KOPT-K1 (cell line): ENCODE measurements around the gene SPDEF.

Experiments
- H3K27ac ChIP-seq: fragments of 200-600 bp; sonication (generic); 2 replicates; pipeline ENCODE4 v1.5.1; 2016; ENCODE audit warnings: antibody characterized with exemption, mild to moderate bottlenecking, low read depth, low read length; ENCODE audit not compliant: poor library complexity, severe bottlenecking
- H3K36me3 ChIP-seq: fragments of 200-600 bp; sonication (generic); 2 replicates; pipeline ENCODE4 v1.5.1; 2017; ENCODE audit warnings: antibody characterized with exemption, mild to moderate bottlenecking, low read length, moderate library complexity; ENCODE audit not compliant: insufficient read depth
- H3K9me3 ChIP-seq: fragments of 200-600 bp; sonication (generic); 2 replicates; pipeline ENCODE4 v1.5.1; 2017; ENCODE audit warnings: antibody characterized with exemption, low read length, mild to moderate bottlenecking; ENCODE audit not compliant: insufficient read depth, poor library complexity, severe bottlenecking

Gene SPDEF

GRCh38 chr6:34556031-34556471 is at the start of gene SPDEF:
Gene SPDEF, minus strand, starts transcription at chr6:34556329. Its CDS starts 11,874 bp downstream, at chr6:34544455.
- Histone ChIP-seq H3K9me3 (no peaks in the 10 kb centered on the region), H3K27ac (no peak within 1 kb of the TSS), H3K36me3 (no peaks in the 10 kb centered on the region)

GRCh38 chr6:34603707-34604106 is 47.6 kb upstream of the SPDEF start:
- no peak overlapping the region for H3K27ac ChIP-seq
- no peaks in the 10 kb centered on the region for H3K9me3 ChIP-seq
- H3K36me3 ChIP-seq, result peaks cover 46% of the 10 kb centered on the region

GRCh38 chr6:34602318-34603111 is 46.4 kb upstream of the SPDEF start:
- Histone ChIP-seq H3K27ac (no peak overlapping the region), H3K36me3 (peaks cover 46% of the 10 kb centered on the region), H3K9me3 (no peaks in the 10 kb centered on the region)

- no peaks in the 10 kb centered on the region for H3K9me3 ChIP-seq
- H3K27ac ChIP-seq, result no peak overlapping the region
- H3K36me3 ChIP-seq, result peaks cover 42% of the 10 kb centered on the region
Measured at GRCh38 chr6:34601706-34602105, 45.6 kb upstream of the SPDEF start.

GRCh38 chr6:34600796-34601195 is 44.7 kb upstream of the SPDEF start:
- no peaks in the 10 kb centered on the region for H3K9me3 ChIP-seq
- H3K36me3 ChIP-seq, result peaks cover 33% of the 10 kb centered on the region
- no peak overlapping the region for H3K27ac ChIP-seq

GRCh38 chr6:34600101-34600500 is 44.0 kb upstream of the SPDEF start:
- H3K27ac ChIP-seq, result no peak overlapping the region

GRCh38 chr6:34598712-34599111 is 42.6 kb upstream of the SPDEF start:
- H3K36me3 ChIP-seq, result peaks cover 15% of the 10 kb centered on the region; the same call in 1 of the 2 replicates
- H3K27ac ChIP-seq, result no peak overlapping the region
- H3K9me3 ChIP-seq, result no peaks in the 10 kb centered on the region

More at GRCh38 chr6:34600101-34600500, 44.0 kb upstream of the SPDEF start:
- peaks cover 28% of the 10 kb centered on the region for H3K36me3 ChIP-seq
- no peaks in the 10 kb centered on the region for H3K9me3 ChIP-seq

- H3K9me3 ChIP-seq, result no peaks in the 10 kb centered on the region
- H3K27ac ChIP-seq, result no peak overlapping the region
- peaks cover 7% of the 10 kb centered on the region; the same call in 1 of the 2 replicates for H3K36me3 ChIP-seq
Measured at GRCh38 chr6:34597605-34598353, 41.6 kb upstream of the SPDEF start.

GRCh38 chr6:34596798-34597197 is 40.7 kb upstream of the SPDEF start:
- H3K36me3 ChIP-seq, result 0 out of 2 replicates have a peak, but pooled peaks cover 6% of the 10 kb centered on the region
- H3K27ac ChIP-seq, result no peak overlapping the region

GRCh38 chr6:34595332-34596184 is 39.4 kb upstream of the SPDEF start:
- Histone ChIP-seq H3K36me3 (peaks cover 3% of the 10 kb centered on the region; the same call in 1 of the 2 replicates), H3K9me3 (no peaks in the 10 kb centered on the region), H3K27ac (no peak overlapping the region)

More at GRCh38 chr6:34596798-34597197, 40.7 kb upstream of the SPDEF start:
- H3K9me3 ChIP-seq, result no peaks in the 10 kb centered on the region

GRCh38 chr6:34593701-34594100 is 37.6 kb upstream of the SPDEF start:
- H3K27ac ChIP-seq, result no peak overlapping the region
- peaks cover 22% of the 10 kb centered on the region for H3K36me3 ChIP-seq
- no peaks in the 10 kb centered on the region for H3K9me3 ChIP-seq

- H3K27ac ChIP-seq, result no peak overlapping the region
Measured at GRCh38 chr6:34592208-34592952, 36.3 kb upstream of the SPDEF start.

GRCh38 chr6:34589691-34590090 is 33.6 kb upstream of the SPDEF start:
- peaks cover 45% of the 10 kb centered on the region for H3K36me3 ChIP-seq
- H3K9me3 ChIP-seq, result no peaks in the 10 kb centered on the region
- H3K27ac ChIP-seq, result no peak overlapping the region

More at GRCh38 chr6:34592208-34592952, 36.3 kb upstream of the SPDEF start:
- Histone ChIP-seq H3K9me3 (no peaks in the 10 kb centered on the region), H3K36me3 (peaks cover 35% of the 10 kb centered on the region)

- Histone ChIP-seq H3K9me3 (no peaks in the 10 kb centered on the region), H3K36me3 (peaks cover 45% of the 10 kb centered on the region), H3K27ac (no peak overlapping the region)
Measured at GRCh38 chr6:34589140-34589539, 33.0 kb upstream of the SPDEF start.
